HEK293 (cell line): ENCODE measurements around the gene GAS7.

Experiments
- CTCF ChIA-PET: fragments of 350-600 bp; formaldehyde crosslinking; extraction: SDS; loops from one replicate; lab custom pipeline; 2021; ENCODE audit warnings: antibody characterized with exemption; lab: Yijun Ruan, JAX
- POLR2A ChIA-PET: fragments of 300-600 bp; formaldehyde crosslinking; extraction: SDS; loops from one replicate; lab custom pipeline; 2020; ENCODE audit warnings: antibody characterized with exemption, inconsistent platforms; lab: Yijun Ruan, JAX
- H3K27ac ChIP-seq: fragments of 200-500 bp; sonication (Bioruptor generic); 2 replicates; pipeline ENCODE4 v1.5.1; 2014; ENCODE audit warnings: low read depth, low read length, control low read depth, inconsistent platforms; ENCODE audit errors: extremely low read depth
- H3K36me3 ChIP-seq, 2 experiments: fragments of 200-500 bp in 1 of 2; sonication (Bioruptor generic) in 1 of 2; 1 replicate in 1 of 2; 2 replicates in 1 of 2; pipeline ENCODE4 v1.5.1; 2014 to 2017; ENCODE audit warnings: inconsistent platforms in 2 of 2, low read length in 2 of 2; ENCODE audit not compliant: control insufficient read depth in 2 of 2, insufficient read depth in 1 of 2
- H3K4me1 ChIP-seq: fragments of 200-500 bp; sonication (Bioruptor generic); 2 replicates; pipeline ENCODE4 v1.5.1; 2014; ENCODE audit warnings: mild to moderate bottlenecking, low read length, inconsistent platforms; ENCODE audit not compliant: control insufficient read depth, insufficient read depth
- H3K4me3 ChIP-seq: 2 replicates; pipeline ENCODE4 v1.5.1; 2011; ENCODE audit warnings: low read depth, mild to moderate bottlenecking, control low read depth, low read length, moderate library complexity
- H3K9me3 ChIP-seq: fragments of 200-500 bp; sonication (Bioruptor generic); 2 replicates; pipeline ENCODE4 v1.5.1; 2014; ENCODE audit warnings: low read depth, low read length, inconsistent platforms; ENCODE audit not compliant: control insufficient read depth, insufficient read depth
- HIC1 ChIP-seq: fragments of 450-650 bp; formaldehyde crosslinking; IDR thresholded peaks from 2 replicates; pipeline ENCODE4 v1.5.1; 2016; ENCODE audit warnings: missing biosample characterization, missing genetic modification characterization
- HOXC10 ChIP-seq: sonication (generic); formaldehyde crosslinking; IDR thresholded peaks from 2 replicates; pipeline ENCODE4 v1.8.1; 2023; ENCODE audit warnings: mild to moderate bottlenecking, missing genetic modification reagents
- SP3 ChIP-seq: fragments of 450-650 bp; formaldehyde crosslinking; IDR thresholded peaks from 2 replicates; pipeline ENCODE4 v1.5.1; 2016; ENCODE audit warnings: missing biosample characterization, missing genetic modification characterization
- ZNF148 ChIP-seq: fragments of 450-650 bp; formaldehyde crosslinking; IDR thresholded peaks from 2 replicates; pipeline ENCODE4 v1.5.0; 2017; ENCODE audit warnings: missing biosample characterization, missing genetic modification characterization, borderline replicate concordance
- ZNF214 ChIP-seq: fragments of 450-650 bp; formaldehyde crosslinking; IDR thresholded peaks from 2 replicates; pipeline ENCODE4 v1.5.1; 2017; ENCODE audit warnings: missing biosample characterization, mild to moderate bottlenecking, missing genetic modification characterization, borderline replicate concordance
- ZNF24 ChIP-seq: fragments of 450-650 bp; formaldehyde crosslinking; IDR thresholded peaks from 2 replicates; pipeline ENCODE4 v1.5.1; 2016; ENCODE audit warnings: missing biosample characterization, missing genetic modification characterization
- ZNF366 ChIP-seq: fragments of 450-650 bp; formaldehyde crosslinking; conservative IDR thresholded peaks from 2 replicates; pipeline ENCODE4 v1.5.1; 2016; ENCODE audit warnings: missing biosample characterization, missing genetic modification characterization
- ZNF391 ChIP-seq: fragments of 450-650 bp; formaldehyde crosslinking; IDR thresholded peaks from 2 replicates; pipeline ENCODE4 v1.5.1; 2016; ENCODE audit warnings: low read depth, missing biosample characterization, missing genetic modification characterization, borderline replicate concordance
- ZNF544 ChIP-seq: fragments of 450-650 bp; formaldehyde crosslinking; IDR thresholded peaks from 2 replicates; pipeline ENCODE4 v1.5.0; 2017; ENCODE audit warnings: missing biosample characterization, missing genetic modification characterization
- ZNF549 ChIP-seq: fragments of 450-650 bp; IDR thresholded peaks from 2 replicates; pipeline ENCODE4 v1.5.1; 2018; ENCODE audit warnings: missing biosample characterization, missing genetic modification characterization, mild to moderate bottlenecking, inconsistent platforms, moderate library complexity
- ZNF561 ChIP-seq: fragments of 450-650 bp; IDR thresholded peaks from 2 replicates; pipeline ENCODE4 v1.5.1; 2018; ENCODE audit warnings: missing biosample characterization, missing genetic modification characterization, borderline replicate concordance
- ZNF600 ChIP-seq: fragments of 450-650 bp; formaldehyde crosslinking; IDR thresholded peaks from 2 replicates; pipeline ENCODE4 v1.5.1; 2016; ENCODE audit warnings: missing biosample characterization, missing genetic modification characterization
- ZNF626 ChIP-seq: fragments of 450-650 bp; sonication (Bioruptor Pico); formaldehyde crosslinking; IDR thresholded peaks from 2 replicates; pipeline ENCODE4 v1.5.1; 2018; ENCODE audit warnings: missing biosample characterization, missing genetic modification characterization, inconsistent platforms
- ZNF658 ChIP-seq: fragments of 450-650 bp; formaldehyde crosslinking; IDR thresholded peaks from 2 replicates; pipeline ENCODE4; 2016; ENCODE audit warnings: missing biosample characterization, missing genetic modification characterization
- ZNF701 ChIP-seq: fragments of 450-650 bp; formaldehyde crosslinking; IDR thresholded peaks from 2 replicates; pipeline ENCODE4 v1.5.1; 2016; ENCODE audit warnings: missing biosample characterization, missing genetic modification characterization
- ZNF837 ChIP-seq: fragments of 450-650 bp; formaldehyde crosslinking; IDR thresholded peaks from 2 replicates; pipeline ENCODE4 v1.5.1; 2016; ENCODE audit warnings: missing biosample characterization, missing genetic modification characterization
- TF ChIP-seq, protein P1 (sequence below): fragments of 450-650 bp; formaldehyde crosslinking; IDR thresholded peaks from 2 replicates; pipeline ENCODE4 v1.5.1; 2016; ENCODE audit warnings: missing biosample characterization, missing genetic modification characterization
- TF ChIP-seq, protein P2 (sequence below): fragments of 450-650 bp; formaldehyde crosslinking; IDR thresholded peaks from 2 replicates; pipeline ENCODE4 v1.5.1; 2017; ENCODE audit warnings: missing biosample characterization, missing genetic modification characterization
- TF ChIP-seq, protein P3 (sequence below): fragments of 450-650 bp; formaldehyde crosslinking; IDR thresholded peaks from 2 replicates; pipeline ENCODE4 v1.5.1; 2016; ENCODE audit warnings: missing biosample characterization, missing genetic modification characterization, borderline replicate concordance

Gene GAS7

GRCh38 chr17:9862949-9863348, 335.5 kb downstream of the GAS7 start:
- TF ChIP-seq ZNF544 (tag by site-specific recombination) (no peak), ZNF626 (no peak), ZNF366 (no peak), ZNF214 (tag by site-specific recombination) (no peak), ZNF600 (tag by site-specific recombination) (no peak), ZNF24 (tag by site-specific recombination) (no peak), ZNF391 (tag by site-specific recombination) (no peak), ZNF148 (no peak), ZNF837 (no peak), ZNF701 (tag by site-specific recombination) (no peak), ZNF658 (tag by site-specific recombination) (no peak), ZNF549 (tag by site-specific recombination) (no peak), SP3 (tag by site-specific recombination) (no peak), ZNF561 (tag by site-specific recombination) (no peak), HIC1 (tag by site-specific recombination) (no peak), HOXC10 (CRISPR knock-in tag) (no peak)
- TF ChIP-seq, protein P1, sequence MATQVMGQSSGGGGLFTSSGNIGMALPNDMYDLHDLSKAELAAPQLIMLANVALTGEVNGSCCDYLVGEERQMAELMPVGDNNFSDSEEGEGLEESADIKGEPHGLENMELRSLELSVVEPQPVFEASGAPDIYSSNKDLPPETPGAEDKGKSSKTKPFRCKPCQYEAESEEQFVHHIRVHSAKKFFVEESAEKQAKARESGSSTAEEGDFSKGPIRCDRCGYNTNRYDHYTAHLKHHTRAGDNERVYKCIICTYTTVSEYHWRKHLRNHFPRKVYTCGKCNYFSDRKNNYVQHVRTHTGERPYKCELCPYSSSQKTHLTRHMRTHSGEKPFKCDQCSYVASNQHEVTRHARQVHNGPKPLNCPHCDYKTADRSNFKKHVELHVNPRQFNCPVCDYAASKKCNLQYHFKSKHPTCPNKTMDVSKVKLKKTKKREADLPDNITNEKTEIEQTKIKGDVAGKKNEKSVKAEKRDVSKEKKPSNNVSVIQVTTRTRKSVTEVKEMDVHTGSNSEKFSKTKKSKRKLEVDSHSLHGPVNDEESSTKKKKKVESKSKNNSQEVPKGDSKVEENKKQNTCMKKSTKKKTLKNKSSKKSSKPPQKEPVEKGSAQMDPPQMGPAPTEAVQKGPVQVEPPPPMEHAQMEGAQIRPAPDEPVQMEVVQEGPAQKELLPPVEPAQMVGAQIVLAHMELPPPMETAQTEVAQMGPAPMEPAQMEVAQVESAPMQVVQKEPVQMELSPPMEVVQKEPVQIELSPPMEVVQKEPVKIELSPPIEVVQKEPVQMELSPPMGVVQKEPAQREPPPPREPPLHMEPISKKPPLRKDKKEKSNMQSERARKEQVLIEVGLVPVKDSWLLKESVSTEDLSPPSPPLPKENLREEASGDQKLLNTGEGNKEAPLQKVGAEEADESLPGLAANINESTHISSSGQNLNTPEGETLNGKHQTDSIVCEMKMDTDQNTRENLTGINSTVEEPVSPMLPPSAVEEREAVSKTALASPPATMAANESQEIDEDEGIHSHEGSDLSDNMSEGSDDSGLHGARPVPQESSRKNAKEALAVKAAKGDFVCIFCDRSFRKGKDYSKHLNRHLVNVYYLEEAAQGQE (tag by site-specific recombination), result no peak
- TF ChIP-seq, protein P2, sequence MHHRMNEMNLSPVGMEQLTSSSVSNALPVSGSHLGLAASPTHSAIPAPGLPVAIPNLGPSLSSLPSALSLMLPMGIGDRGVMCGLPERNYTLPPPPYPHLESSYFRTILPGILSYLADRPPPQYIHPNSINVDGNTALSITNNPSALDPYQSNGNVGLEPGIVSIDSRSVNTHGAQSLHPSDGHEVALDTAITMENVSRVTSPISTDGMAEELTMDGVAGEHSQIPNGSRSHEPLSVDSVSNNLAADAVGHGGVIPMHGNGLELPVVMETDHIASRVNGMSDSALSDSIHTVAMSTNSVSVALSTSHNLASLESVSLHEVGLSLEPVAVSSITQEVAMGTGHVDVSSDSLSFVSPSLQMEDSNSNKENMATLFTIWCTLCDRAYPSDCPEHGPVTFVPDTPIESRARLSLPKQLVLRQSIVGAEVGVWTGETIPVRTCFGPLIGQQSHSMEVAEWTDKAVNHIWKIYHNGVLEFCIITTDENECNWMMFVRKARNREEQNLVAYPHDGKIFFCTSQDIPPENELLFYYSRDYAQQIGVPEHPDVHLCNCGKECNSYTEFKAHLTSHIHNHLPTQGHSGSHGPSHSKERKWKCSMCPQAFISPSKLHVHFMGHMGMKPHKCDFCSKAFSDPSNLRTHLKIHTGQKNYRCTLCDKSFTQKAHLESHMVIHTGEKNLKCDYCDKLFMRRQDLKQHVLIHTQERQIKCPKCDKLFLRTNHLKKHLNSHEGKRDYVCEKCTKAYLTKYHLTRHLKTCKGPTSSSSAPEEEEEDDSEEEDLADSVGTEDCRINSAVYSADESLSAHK (tag by site-specific recombination), result no peak
- TF ChIP-seq, protein P3, sequence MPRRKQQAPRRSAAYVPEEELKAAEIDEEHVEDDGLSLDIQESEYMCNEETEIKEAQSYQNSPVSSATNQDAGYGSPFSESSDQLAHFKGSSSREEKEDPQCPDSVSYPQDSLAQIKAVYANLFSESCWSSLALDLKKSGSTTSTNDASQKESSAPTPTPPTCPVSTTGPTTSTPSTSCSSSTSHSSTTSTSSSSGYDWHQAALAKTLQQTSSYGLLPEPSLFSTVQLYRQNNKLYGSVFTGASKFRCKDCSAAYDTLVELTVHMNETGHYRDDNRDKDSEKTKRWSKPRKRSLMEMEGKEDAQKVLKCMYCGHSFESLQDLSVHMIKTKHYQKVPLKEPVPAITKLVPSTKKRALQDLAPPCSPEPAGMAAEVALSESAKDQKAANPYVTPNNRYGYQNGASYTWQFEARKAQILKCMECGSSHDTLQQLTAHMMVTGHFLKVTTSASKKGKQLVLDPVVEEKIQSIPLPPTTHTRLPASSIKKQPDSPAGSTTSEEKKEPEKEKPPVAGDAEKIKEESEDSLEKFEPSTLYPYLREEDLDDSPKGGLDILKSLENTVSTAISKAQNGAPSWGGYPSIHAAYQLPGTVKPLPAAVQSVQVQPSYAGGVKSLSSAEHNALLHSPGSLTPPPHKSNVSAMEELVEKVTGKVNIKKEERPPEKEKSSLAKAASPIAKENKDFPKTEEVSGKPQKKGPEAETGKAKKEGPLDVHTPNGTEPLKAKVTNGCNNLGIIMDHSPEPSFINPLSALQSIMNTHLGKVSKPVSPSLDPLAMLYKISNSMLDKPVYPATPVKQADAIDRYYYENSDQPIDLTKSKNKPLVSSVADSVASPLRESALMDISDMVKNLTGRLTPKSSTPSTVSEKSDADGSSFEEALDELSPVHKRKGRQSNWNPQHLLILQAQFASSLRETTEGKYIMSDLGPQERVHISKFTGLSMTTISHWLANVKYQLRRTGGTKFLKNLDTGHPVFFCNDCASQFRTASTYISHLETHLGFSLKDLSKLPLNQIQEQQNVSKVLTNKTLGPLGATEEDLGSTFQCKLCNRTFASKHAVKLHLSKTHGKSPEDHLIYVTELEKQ (tag by site-specific recombination), result no peak
- POLR2A ChIA-PET, result no interaction called here
- CTCF ChIA-PET, result interaction anchor here (0.6 to 1.4 kb wide), 3 partner anchors 12 to 64 kb away, joined by 3 to 5 read pairs (median 3); no protein-coding TSS in a partner anchor
- Histone ChIP-seq H3K9me3 (no peaks in the 10 kb centered on the region; the same call in 1 of the 2 replicates), H3K27ac (no peak overlapping the region), H3K36me3 (no peaks in the 10 kb centered on the region), H3K4me1 (no peaks in the 10 kb centered on the region), H3K4me3 (no peak overlapping the region)
